ENCODE data around the gene GRXCR1. TPM values are rescaled to one million over a fixed set of nuclear protein-coding genes. Genes with fewer than 3 reads are reported as not detected.

Gene GRXCR1
- total RNA-seq, 1 donor, result not detected

DNA sequence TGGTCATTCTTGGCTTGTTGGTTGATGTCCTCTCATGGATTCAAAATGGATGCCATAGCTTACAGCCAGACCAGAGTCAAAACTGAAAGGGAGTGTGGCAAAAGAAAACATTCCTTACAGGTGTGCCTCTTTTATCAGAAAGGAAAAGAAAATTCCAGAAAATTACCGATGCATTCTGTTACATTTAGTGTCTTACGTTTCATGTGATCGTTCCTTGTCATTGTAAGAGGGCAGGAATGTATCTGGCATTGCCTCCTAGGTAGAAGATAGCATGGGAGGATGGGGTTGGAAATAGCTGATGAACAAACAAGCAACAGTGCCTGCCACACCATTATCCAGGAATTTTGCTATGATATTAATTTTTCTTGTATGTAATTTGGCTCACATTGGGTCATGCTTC is 13.1 kb downstream of the GRXCR1 start:
- TF ChIP-seq, protein P1, sequence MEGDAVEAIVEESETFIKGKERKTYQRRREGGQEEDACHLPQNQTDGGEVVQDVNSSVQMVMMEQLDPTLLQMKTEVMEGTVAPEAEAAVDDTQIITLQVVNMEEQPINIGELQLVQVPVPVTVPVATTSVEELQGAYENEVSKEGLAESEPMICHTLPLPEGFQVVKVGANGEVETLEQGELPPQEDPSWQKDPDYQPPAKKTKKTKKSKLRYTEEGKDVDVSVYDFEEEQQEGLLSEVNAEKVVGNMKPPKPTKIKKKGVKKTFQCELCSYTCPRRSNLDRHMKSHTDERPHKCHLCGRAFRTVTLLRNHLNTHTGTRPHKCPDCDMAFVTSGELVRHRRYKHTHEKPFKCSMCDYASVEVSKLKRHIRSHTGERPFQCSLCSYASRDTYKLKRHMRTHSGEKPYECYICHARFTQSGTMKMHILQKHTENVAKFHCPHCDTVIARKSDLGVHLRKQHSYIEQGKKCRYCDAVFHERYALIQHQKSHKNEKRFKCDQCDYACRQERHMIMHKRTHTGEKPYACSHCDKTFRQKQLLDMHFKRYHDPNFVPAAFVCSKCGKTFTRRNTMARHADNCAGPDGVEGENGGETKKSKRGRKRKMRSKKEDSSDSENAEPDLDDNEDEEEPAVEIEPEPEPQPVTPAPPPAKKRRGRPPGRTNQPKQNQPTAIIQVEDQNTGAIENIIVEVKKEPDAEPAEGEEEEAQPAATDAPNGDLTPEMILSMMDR (IDR thresholded peaks at IDR 0.05; ENCODE audit: insufficient read depth, low read depth, low read length), result no peak
- no peak overlapping the region for H3K4me3 ChIP-seq (ENCODE audit: low read depth, low read length)
- DNase-seq (ENCODE audit: low read depth), result no peak

DNA sequence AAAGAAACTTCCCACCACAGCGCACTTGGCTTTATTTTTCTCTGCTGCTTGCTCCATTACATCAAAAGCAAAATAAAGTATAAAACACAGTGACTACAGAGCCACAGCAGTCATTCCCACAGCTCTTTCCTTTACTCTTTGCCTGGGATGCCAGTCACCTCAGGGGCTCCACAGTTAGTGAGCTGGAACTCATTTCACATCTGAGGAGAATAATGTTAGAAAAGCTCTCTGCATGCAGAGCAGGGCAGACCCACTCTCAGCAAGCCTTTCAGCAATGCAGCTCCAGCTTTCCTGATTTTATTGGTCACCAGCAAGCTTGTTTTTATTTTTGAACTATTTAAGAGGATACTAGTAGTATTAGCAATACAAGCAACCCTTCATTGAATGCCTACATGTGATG is 13.8 kb downstream of the GRXCR1 start:
- TF ChIP-seq, protein P1 (IDR thresholded peaks at IDR 0.05; ENCODE audit: insufficient read depth, low read depth, low read length), result no peak
- DNase-seq (ENCODE audit: low read depth), result no peak
- no peak overlapping the region for H3K4me3 ChIP-seq (ENCODE audit: low read depth, low read length)

DNA sequence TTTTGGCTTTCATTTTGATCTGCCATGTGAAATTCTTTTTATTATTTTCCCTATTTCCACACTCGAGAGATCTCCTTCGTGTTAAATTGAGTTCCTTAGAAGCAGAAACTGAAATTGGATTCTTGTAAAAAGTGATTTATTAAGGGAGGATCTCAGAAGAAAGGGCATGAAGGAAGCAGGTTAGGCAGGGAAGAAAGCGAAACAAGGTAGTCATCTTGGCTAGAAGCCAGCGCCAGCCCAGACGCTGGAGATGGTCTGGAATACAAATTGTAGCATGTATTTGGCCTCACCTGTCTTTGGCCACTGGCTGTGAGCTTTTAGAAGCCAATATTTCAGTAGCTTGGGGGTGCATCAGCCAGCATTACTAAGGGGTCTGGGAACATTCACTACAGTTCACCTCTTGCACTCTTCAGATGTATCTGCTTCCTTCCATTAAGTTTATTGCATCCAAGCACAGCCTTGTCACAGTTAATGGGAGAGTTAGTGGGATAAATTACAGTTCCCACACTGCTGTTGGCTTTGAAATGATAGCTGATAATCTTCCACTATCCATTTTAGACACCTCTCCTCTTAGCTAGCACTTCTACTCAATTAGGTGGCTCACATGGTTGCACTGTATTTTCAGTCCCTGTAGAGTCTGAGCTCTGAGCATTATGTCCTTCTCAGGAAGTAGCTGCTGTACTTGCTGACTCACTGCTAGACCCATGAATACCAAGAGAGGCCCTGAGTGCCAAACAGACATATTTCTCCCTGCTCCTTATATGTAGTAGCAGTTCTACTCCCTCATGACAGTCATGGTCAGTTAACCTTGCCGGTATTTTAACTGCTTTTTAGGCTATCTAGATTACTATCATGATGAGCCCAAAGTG is 14.6 kb downstream of the GRXCR1 start:
- no peak for DNase-seq (ENCODE audit: low read depth)
- no peak overlapping the region for H3K4me3 ChIP-seq (ENCODE audit: low read depth, low read length)
- TF ChIP-seq, protein P1 (IDR thresholded peaks at IDR 0.05; ENCODE audit: insufficient read depth, low read depth, low read length), result no peak

DNA sequence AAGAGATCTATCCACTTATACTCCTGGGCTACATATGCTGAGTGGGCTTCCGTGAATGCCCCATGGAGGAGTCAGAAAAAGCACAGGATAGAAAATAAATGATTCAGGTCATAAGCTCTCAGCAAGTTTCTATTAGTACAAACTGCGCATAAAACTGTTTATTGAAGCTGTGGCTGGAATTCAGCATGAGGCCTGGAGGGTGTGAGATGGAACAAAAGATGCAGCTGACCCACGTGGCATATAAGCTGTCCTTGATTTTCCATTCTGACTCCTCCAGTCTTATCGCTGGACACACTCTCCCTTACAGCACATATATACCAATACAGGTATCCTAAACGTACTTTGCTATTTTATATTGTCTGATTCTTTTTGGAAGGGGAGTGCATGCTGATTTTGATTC is 17.9 kb downstream of the GRXCR1 start:
- no peak for DNase-seq (ENCODE audit: low read depth)
- no peak overlapping the region for H3K4me3 ChIP-seq (ENCODE audit: low read depth, low read length)
- TF ChIP-seq, protein P1 (IDR thresholded peaks at IDR 0.05; ENCODE audit: insufficient read depth, low read depth, low read length), result no peak

DNA sequence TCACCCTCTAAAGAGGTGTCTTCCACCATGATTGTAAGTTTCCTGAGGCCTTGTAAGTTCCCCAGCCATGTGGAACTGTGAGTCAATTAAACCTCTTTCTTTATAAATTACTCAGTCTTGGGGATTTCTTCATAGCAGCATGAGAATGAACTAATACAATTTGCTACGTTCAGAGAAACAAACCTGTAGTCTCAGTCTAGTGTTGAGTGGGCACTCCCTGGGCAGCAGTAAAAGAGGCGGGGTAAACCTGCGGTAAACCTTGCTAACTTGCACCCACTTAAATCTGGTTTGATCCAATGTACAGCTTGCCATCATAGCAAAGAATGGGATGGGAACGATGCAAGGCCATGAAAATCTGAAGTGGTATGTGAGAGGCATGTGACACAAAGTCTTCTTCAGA is 22.4 kb downstream of the GRXCR1 start:
- TF ChIP-seq, protein P1 (IDR thresholded peaks at IDR 0.05; ENCODE audit: insufficient read depth, low read depth, low read length), result no peak

DNA sequence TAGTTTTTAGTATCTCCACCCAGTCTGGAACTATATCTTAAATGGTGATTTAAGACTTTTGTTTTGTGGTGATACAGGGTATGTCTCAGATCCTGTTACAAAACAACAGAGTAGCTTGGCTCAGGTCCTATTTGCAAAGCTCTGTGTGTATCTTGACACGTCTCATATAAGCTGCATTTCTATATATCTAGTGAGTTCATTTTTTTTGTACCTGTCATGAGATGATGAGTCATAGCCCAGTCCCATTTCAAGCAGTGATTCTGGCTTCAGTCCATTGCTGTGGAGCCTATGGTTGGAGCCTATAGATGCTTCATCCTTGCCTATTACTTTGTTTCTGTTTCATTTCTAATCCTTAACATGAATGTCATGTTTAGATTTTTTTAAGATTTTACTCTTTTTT is 23.0 kb downstream of the GRXCR1 start:
- TF ChIP-seq, protein P1 (IDR thresholded peaks at IDR 0.05; ENCODE audit: insufficient read depth, low read depth, low read length), result no peak

More for the DNA sequence above, 22.4 kb downstream of the GRXCR1 start:
- H3K4me3 ChIP-seq (ENCODE audit: low read depth, low read length), result no peak overlapping the region
- no peak for DNase-seq (ENCODE audit: low read depth)

More for the DNA sequence above, 23.0 kb downstream of the GRXCR1 start:
- DNase-seq (ENCODE audit: low read depth), result no peak
- no peak overlapping the region for H3K4me3 ChIP-seq (ENCODE audit: low read depth, low read length)

Measured in fibroblast of villous mesenchyme (primary cell).